ENCODE measurements around the gene WWTR1. TPM values are rescaled to one million over a fixed set of nuclear protein-coding genes. Genes with fewer than 3 reads are reported as not detected.

WWTR1 gene
- total RNA-seq, 1 donor from 2014 or later: 282 TPM

DNA sequence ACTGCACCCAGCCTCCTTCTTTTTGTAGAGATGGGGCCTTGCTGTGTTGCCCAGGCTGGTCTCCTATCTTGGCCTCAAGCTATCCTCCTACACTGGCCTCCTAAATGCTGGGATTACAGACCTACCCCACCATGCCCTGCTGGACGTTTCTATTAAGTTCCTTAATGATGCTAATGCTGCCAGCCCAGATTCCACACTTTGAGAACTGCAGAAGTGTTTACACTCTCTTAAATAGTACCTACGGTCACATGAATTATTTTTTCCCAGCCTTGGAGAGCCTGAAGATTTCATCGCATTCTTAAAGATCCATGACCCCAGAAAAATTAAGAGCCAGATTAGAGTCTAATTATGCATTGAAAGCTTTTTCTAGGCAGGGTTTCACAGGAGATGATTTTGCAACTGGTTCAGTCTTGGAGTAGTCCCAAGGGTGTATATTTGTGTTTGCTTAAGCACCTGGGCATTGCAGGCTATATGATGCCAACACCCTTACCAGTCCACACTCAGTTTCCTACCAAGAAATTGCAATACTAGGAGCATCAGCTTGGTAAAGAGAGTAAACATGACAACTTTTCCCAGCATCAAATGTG is 146.7 kb downstream of the WWTR1 start:
- Histone ChIP-seq H3K27me3 (no peaks in the 10 kb centered on the region), H3K9me3 (no peaks in the 10 kb centered on the region), H3K36me3 (no peaks in the 10 kb centered on the region), H3K27ac (no peak overlapping the region), H3K4me1 (peaks cover 3 to 30% of the 10 kb centered on the region in 2 donors), H3K4me3 (no peak overlapping the region)
- TF ChIP-seq, protein P1, sequence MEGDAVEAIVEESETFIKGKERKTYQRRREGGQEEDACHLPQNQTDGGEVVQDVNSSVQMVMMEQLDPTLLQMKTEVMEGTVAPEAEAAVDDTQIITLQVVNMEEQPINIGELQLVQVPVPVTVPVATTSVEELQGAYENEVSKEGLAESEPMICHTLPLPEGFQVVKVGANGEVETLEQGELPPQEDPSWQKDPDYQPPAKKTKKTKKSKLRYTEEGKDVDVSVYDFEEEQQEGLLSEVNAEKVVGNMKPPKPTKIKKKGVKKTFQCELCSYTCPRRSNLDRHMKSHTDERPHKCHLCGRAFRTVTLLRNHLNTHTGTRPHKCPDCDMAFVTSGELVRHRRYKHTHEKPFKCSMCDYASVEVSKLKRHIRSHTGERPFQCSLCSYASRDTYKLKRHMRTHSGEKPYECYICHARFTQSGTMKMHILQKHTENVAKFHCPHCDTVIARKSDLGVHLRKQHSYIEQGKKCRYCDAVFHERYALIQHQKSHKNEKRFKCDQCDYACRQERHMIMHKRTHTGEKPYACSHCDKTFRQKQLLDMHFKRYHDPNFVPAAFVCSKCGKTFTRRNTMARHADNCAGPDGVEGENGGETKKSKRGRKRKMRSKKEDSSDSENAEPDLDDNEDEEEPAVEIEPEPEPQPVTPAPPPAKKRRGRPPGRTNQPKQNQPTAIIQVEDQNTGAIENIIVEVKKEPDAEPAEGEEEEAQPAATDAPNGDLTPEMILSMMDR (IDR thresholded peaks at IDR 0.05): no peak
- no peak for DNase-seq (ENCODE audit: low spot score in 2 of 2)
- intact Hi-C loops (cut with DNase I): no loop called here

DNA sequence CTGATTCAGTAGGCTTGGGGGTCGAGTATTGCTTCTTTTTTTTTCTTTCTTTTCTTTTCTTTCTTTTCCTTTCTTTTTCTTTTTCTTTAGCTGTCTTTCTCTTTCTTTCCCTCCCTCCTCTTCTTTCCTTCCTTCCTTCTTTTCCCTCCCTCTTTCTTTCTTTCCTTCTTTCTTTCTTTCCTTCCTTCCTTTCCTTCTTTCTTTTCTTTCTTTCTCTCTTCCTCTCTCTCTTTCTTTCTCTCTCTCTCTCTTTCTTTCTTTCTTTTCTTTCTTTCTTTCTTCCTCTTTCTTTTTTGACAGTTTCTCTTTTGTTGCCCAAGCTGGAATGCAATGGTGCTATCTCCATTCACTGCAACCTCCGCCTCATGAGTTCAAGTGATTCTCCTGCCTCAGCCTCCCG is 147.3 kb downstream of the WWTR1 start:
- TF ChIP-seq, protein P1 (IDR thresholded peaks at IDR 0.05): no peak
- no peak overlapping the region for H3K4me3 ChIP-seq
- H3K9me3 ChIP-seq: no peaks in the 10 kb centered on the region
- peaks cover 3 to 32% of the 10 kb centered on the region in 2 donors for H3K4me1 ChIP-seq
- DNase-seq (ENCODE audit: low spot score in 2 of 2): no peak
- H3K27me3 ChIP-seq: no peaks in the 10 kb centered on the region
- intact Hi-C loops (cut with DNase I): no loop called here
- no peaks in the 10 kb centered on the region for H3K36me3 ChIP-seq
- no peak overlapping the region for H3K27ac ChIP-seq

DNA sequence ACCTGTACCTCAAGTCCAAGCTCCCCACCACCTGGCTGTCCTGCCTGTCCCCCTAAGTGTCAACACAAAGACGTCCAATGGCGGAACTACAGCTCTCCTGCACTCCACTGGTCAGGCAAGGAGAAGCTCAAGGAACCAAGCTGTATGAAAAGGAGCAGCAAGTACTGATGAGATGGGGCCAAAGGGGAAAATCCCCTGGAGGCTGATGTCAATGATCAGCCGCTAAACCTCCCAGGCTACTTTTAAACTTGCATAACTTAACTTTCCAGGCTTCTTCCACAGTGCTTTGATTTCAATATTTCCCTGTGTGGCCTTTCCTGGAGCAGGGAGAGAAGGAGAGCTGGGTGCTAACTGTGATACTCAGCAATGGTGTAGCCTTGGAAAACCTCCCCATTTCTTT is 148.3 kb downstream of the WWTR1 start:
- Histone ChIP-seq H3K4me3 (no peak overlapping the region), H3K4me1 (peaks cover 3 to 32% of the 10 kb centered on the region in 2 donors), H3K36me3 (no peaks in the 10 kb centered on the region), H3K27ac (peak overlapping the region; percentile 80 to 83), H3K9me3 (no peaks in the 10 kb centered on the region), H3K27me3 (no peaks in the 10 kb centered on the region)
- TF ChIP-seq, protein P1 (IDR thresholded peaks at IDR 0.05): no peak
- DNase-seq (ENCODE audit: low spot score in 2 of 2): no peak
- intact Hi-C loops (cut with DNase I): loop anchor here (2.0 to 5.0 kb wide), 2 partner anchors 149 to 303 kb away; partner anchors contain the start of genes RNF13 and WWTR1

DNA sequence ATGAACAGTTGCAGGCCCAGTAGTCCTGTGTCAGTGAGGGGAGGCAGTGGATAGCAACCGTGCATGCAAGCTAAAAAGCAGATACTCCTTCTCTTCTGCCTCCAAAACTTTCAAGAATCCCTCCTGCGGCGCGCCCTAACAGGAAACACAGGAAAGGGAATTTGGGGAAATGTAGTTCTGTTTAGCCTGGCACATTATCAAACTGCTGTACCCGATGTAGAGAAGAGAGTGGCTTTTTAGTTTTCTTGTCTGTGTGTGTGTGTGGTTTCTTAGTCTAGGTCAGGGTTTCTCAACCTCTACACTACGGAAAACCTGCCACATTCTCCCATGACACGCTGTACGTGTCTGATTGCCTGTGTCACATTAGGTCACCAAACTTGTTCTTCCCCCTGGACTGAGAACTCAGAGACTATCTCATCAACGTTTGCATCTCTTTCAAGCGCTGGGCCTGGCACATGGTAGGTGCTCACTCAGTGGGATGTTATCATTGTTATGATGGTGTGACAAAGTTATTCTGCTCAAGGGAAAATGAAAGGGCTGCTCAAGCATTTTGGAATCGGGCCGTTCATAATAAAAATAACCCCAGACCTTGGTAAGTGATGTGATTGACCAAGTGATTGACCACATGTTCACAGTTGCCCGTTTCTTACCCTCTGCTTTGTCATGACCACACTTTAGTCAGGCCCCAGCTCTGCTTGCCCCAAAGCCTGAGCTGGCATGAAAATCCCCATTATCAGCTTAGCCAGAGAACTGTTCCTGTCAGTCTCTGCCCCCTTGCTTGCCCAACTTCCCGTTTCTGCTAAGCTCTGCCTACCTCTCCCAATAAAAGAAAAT is 150.1 kb downstream of the WWTR1 start:
- no peaks in the 10 kb centered on the region for H3K9me3 ChIP-seq
- peaks cover 3 to 32% of the 10 kb centered on the region in 2 donors for H3K4me1 ChIP-seq
- H3K36me3 ChIP-seq: no peaks in the 10 kb centered on the region
- intact Hi-C loops (cut with DNase I): loop anchor here (2.0 to 5.0 kb wide), 2 partner anchors 151 to 305 kb away; partner anchors contain the start of genes RNF13 and WWTR1
- peak overlapping the region; percentile 80 to 83 for H3K27ac ChIP-seq
- TF ChIP-seq, protein P1 (IDR thresholded peaks at IDR 0.05): no peak
- DNase-seq (ENCODE audit: low spot score in 2 of 2): peak; percentile 49 to 88
- H3K27me3 ChIP-seq: no peaks in the 10 kb centered on the region
- H3K4me3 ChIP-seq: peak overlapping the region in 1 of 2 donors; percentile 44

DNA sequence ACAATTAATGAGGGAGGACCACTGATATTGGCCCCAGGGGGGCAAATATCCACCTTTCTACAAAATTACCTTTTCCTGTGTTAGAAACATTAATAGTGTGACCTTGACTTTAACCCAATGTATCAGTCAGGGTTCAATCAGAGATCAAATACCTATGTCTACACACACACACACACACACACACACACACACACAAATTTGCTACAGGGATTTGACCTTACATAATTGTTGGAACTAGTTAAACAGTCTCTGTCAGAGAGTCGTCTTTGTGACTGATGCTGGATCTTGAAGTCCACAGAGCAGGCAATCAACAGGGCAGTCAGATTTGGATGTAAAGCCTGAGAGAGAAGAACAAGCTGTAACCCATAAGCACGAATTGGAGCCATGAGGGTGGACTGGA is 150.9 kb downstream of the WWTR1 start:
- peak overlapping the region in 1 of 2 donors; percentile 44 for H3K4me3 ChIP-seq
- DNase-seq (ENCODE audit: low spot score in 2 of 2): no peak
- no peaks in the 10 kb centered on the region for H3K9me3 ChIP-seq
- H3K36me3 ChIP-seq: no peaks in the 10 kb centered on the region
- TF ChIP-seq, protein P1 (IDR thresholded peaks at IDR 0.05): no peak
- peak overlapping the region; percentile 80 to 83 for H3K27ac ChIP-seq
- peaks cover 3 to 34% of the 10 kb centered on the region in 2 donors for H3K4me1 ChIP-seq
- H3K27me3 ChIP-seq: no peaks in the 10 kb centered on the region
- intact Hi-C loops (cut with DNase I): loop anchor here (5.0 kb wide), 1 partner anchor 305 kb away; the partner anchor contains the start of gene RNF13

Data from ascending aorta (tissue), 2 donors.